HG03280 (cell line): ENCODE results near the gene ABHD6.
A peak's percentile ranks its signal among the peaks of the same experiment; 100 is the strongest.
"Not testable (repeated sequence)": the region's sequence is repeated elsewhere in the genome, so short reads cannot be mapped to it uniquely, and the experiment has no call there.

ENCODE experiments used
- ATAC-seq: cut with Tn5 transposase; IDR thresholded peaks from one replicate; pipeline ENCODE4 v1.9.1; 2021; ENCODE audit warnings: mild to moderate bottlenecking, moderate library complexity; ENCODE audit not compliant: unreplicated experiment

The ABHD6 gene

GRCh38 chr3:58209933-58210332 lies 27.7 kb upstream of the ABHD6 start:
- no peak for ATAC-seq

GRCh38 chr3:58210761-58211460 lies 26.7 kb upstream of the ABHD6 start, which contains the start of gene DNASE1L3:
Gene DNASE1L3 (minus strand): TSS chr3:58210972. CDS start chr3:58210906, 66 bp downstream.
- ATAC-seq, result no peak

- peak; percentile 82 for ATAC-seq
Measured at GRCh38 chr3:58214484-58215316, 22.9 kb upstream of the ABHD6 start.

- ATAC-seq, result no peak
Measured at GRCh38 chr3:58215317-58216025, 22.1 kb upstream of the ABHD6 start.

- ATAC-seq, result no peak
Measured at GRCh38 chr3:58216496-58217195, 20.9 kb upstream of the ABHD6 start.

GRCh38 chr3:58217209-58217811 lies 20.3 kb upstream of the ABHD6 start:
- ATAC-seq, result peak; percentile 38

GRCh38 chr3:58218904-58219303 lies 18.7 kb upstream of the ABHD6 start:
- no peak for ATAC-seq

GRCh38 chr3:58222161-58222724 lies 15.3 kb upstream of the ABHD6 start:
- ATAC-seq, result no peak

- no peak for ATAC-seq
Measured at GRCh38 chr3:58223855-58224254, 13.7 kb upstream of the ABHD6 start.

GRCh38 chr3:58227933-58228332 lies 9.7 kb upstream of the ABHD6 start:
- not testable (repeated sequence) for ATAC-seq

GRCh38 chr3:58230876-58231552 lies 6.6 kb upstream of the ABHD6 start:
- ATAC-seq, result no peak

GRCh38 chr3:58231666-58232065 lies 5.9 kb upstream of the ABHD6 start:
- ATAC-seq, result no peak

- ATAC-seq, result no peak
Measured at GRCh38 chr3:58234516-58234931, 3.1 kb upstream of the ABHD6 start.

GRCh38 chr3:58235970-58236369 lies 1.6 kb upstream of the ABHD6 start:
- ATAC-seq, result no peak

GRCh38 chr3:58236527-58237237 lies 910 bp upstream of the ABHD6 start:
- no peak for ATAC-seq

GRCh38 chr3:58237941-58238681 lies 519 bp downstream of the ABHD6 start:
- peak; percentile 41 for ATAC-seq

GRCh38 chr3:58238830-58239229 lies 1.2 kb downstream of the ABHD6 start:
- ATAC-seq, result no peak
